ENCODE results near the gene KRTAP10-5. TPM values are rescaled to one million over a fixed set of nuclear protein-coding genes. Genes with fewer than 3 reads are reported as not detected.
"Not testable (repeated sequence)": the region's sequence is repeated elsewhere in the genome, so short reads cannot be mapped to it uniquely, and the experiment has no call there.

The KRTAP10-5 gene, protein sequence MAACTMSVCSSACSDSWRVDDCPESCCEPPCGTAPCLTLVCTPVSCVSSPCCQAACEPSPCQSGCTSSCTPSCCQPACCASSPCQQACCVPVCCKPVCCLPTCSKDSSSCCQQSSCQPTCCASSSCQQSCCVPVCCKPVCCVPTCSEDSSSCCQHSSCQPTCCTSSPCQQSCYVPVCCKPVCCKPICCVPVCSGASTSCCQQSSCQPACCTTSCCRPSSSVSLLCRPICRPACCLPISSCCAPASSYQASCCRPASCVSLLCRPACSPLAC
- total RNA-seq = not detected in 2 replicates

- H3K9me3 ChIP-seq (ENCODE audit: low read depth, low read length); H3K36me3 ChIP-seq (ENCODE audit: insufficient read depth, low read length); H3K4me3 ChIP-seq (ENCODE audit: insufficient read depth, low read length); H3K4me2 ChIP-seq (ENCODE audit: insufficient read depth, low read length); H3K27ac ChIP-seq (ENCODE audit: low read depth, low read length); DNase-seq (ENCODE audit: insufficient read length, low spot score, missing footprints); H3K27me3 ChIP-seq (ENCODE audit: insufficient read depth, low read length); H4K20me1 ChIP-seq (ENCODE audit: insufficient read depth, low read length); H2AFZ ChIP-seq (ENCODE audit: low read length); H3K79me2 ChIP-seq (ENCODE audit: insufficient read depth, low read length); H3K4me1 ChIP-seq (ENCODE audit: insufficient read depth, low read length): not testable (repeated sequence)
Measured at GRCh38 chr21:44580231-44580821, at the start of gene KRTAP10-5. Gene KRTAP10-5 (minus strand): TSS chr21:44580604. CDS start chr21:44580578, 26 bp downstream.

- no peaks in the 10 kb centered on the region for H3K9me3 ChIP-seq (ENCODE audit: low read depth, low read length)
- H3K27ac ChIP-seq (ENCODE audit: low read depth, low read length) = no peak overlapping the region
- no peak for TF ChIP-seq CTCF (IDR thresholded peaks at IDR 0.05; ENCODE audit: extremely low read depth, low read depth, low read length)
- H3K4me2 ChIP-seq (ENCODE audit: insufficient read depth, low read length) = no peak overlapping the region
- no peak overlapping the region for H3K4me3 ChIP-seq (ENCODE audit: insufficient read depth, low read length)
- H3K27me3 ChIP-seq (ENCODE audit: insufficient read depth, low read length) = no peaks in the 10 kb centered on the region
- no peaks in the 10 kb centered on the region for H3K79me2 ChIP-seq (ENCODE audit: insufficient read depth, low read length)
- DNase-seq (ENCODE audit: insufficient read length, low spot score, missing footprints) = no peak
- H4K20me1 ChIP-seq (ENCODE audit: insufficient read depth, low read length) = no peaks in the 10 kb centered on the region
- H3K36me3 ChIP-seq (ENCODE audit: insufficient read depth, low read length) = no peaks in the 10 kb centered on the region
- H2AFZ ChIP-seq (ENCODE audit: low read length) = no peak overlapping the region
- H3K4me1 ChIP-seq (ENCODE audit: insufficient read depth, low read length) = no peaks in the 10 kb centered on the region
Measured at GRCh38 chr21:44628707-44629391, 48.4 kb upstream of the KRTAP10-5 start.

DNA sequence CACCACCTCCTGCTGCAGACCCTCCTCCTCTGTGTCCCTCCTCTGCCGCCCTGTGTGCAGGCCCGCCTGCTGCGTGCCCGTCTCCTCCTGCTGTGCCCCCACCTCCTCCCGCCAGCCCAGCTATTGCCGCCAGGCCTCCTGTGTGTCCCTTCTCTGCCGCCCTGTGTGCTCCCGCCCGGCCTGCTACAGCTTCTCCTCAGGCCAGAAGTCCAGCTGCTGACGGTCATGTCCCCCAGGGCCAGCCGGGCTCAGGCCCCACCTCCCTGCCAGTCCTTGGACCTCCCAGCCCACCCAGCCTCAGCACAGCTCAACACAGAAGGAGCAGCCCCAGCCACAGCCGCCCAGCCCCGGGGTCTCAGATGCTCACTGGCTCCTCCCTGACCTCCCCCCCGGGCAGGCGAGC is 47.4 kb upstream of the KRTAP10-5 start:
- H3K4me3 ChIP-seq (ENCODE audit: insufficient read depth, low read length); H2AFZ ChIP-seq (ENCODE audit: low read length); H3K36me3 ChIP-seq (ENCODE audit: insufficient read depth, low read length); H3K79me2 ChIP-seq (ENCODE audit: insufficient read depth, low read length); H3K4me1 ChIP-seq (ENCODE audit: insufficient read depth, low read length); H3K27ac ChIP-seq (ENCODE audit: low read depth, low read length); H4K20me1 ChIP-seq (ENCODE audit: insufficient read depth, low read length); H3K27me3 ChIP-seq (ENCODE audit: insufficient read depth, low read length); H3K9me3 ChIP-seq (ENCODE audit: low read depth, low read length); DNase-seq (ENCODE audit: insufficient read length, low spot score, missing footprints); H3K4me2 ChIP-seq (ENCODE audit: insufficient read depth, low read length): not testable (repeated sequence)

DNA sequence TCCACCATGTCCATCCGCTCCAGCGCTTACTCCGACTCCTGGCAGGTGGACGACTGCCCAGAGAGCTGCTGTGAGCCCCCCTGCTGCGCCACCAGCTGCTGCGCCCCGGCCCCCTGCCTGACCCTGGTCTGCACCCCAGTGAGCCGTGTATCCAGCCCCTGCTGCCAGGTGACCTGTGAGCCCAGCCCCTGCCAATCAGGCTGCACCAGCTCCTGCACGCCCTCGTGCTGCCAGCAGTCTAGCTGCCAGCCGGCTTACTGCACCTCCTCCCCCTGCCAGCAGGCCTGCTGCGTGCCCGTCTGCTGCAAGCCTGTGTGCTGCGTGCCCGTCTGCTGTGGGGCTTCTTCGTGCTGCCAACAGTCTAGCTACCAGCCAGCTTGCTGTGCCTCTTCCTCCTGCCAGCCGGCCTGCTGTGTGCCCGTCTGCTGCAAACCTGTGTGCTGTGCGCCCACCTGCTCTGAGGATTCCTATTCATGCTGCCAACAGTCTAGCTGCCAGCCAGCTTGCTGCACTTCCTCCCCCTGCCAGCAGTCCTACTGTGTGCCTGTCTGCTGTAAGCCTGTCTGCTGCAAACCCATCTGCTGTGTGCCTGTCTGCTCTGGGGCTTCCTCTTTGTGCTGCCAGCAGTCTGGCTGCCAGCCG is 46.9 kb upstream of the KRTAP10-5 start:
- H3K79me2 ChIP-seq (ENCODE audit: insufficient read depth, low read length); H4K20me1 ChIP-seq (ENCODE audit: insufficient read depth, low read length); H3K27me3 ChIP-seq (ENCODE audit: insufficient read depth, low read length); H3K27ac ChIP-seq (ENCODE audit: low read depth, low read length); DNase-seq (ENCODE audit: insufficient read length, low spot score, missing footprints); H2AFZ ChIP-seq (ENCODE audit: low read length); H3K4me3 ChIP-seq (ENCODE audit: insufficient read depth, low read length); H3K4me1 ChIP-seq (ENCODE audit: insufficient read depth, low read length); H3K36me3 ChIP-seq (ENCODE audit: insufficient read depth, low read length); H3K9me3 ChIP-seq (ENCODE audit: low read depth, low read length); H3K4me2 ChIP-seq (ENCODE audit: insufficient read depth, low read length): not testable (repeated sequence)

DNA sequence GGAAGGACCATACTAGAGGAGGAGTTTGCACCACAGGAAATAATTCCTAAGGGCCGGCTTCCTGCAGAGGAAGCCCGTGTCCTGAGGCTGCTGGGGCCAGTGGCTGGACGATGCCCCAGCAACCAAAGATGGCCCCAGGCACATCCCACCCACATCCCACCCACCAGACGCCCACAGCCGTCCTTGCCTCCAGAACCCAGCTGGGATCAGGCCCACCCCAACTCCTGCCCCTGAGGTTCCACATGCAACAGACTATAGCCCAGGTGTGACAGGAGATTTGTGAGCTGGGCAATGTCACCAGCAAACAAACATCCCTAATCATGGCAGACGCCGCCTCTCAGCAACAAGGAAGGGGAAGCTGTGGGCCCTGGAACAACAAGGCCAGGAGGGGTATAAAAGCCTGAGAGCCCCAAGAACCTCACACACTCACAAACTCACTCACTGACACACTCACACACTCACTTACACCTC is 46.3 kb upstream of the KRTAP10-5 start, which contains the start of gene KRTAP10-9:
Gene KRTAP10-9, plus strand, starts transcription at position 421 of the 471 bp plus-strand sequence. CDS start 79 bp downstream, outside the sequence.
- TF ChIP-seq CTCF (IDR thresholded peaks at IDR 0.05; ENCODE audit: extremely low read depth, low read depth, low read length) = no peak
- no peaks in the 10 kb centered on the region for H4K20me1 ChIP-seq (ENCODE audit: insufficient read depth, low read length)
- no peaks in the 10 kb centered on the region for H3K27me3 ChIP-seq (ENCODE audit: insufficient read depth, low read length)
- no peak within 1 kb of the TSS for H2AFZ ChIP-seq (ENCODE audit: low read length)
- no peak within 1 kb of the TSS for H3K4me2 ChIP-seq (ENCODE audit: insufficient read depth, low read length)
- no peak within 1 kb of the TSS for H3K27ac ChIP-seq (ENCODE audit: low read depth, low read length)
- H3K79me2 ChIP-seq (ENCODE audit: insufficient read depth, low read length) = no peaks in the 10 kb centered on the region
- no peak for DNase-seq (ENCODE audit: insufficient read length, low spot score, missing footprints)
- H3K9me3 ChIP-seq (ENCODE audit: low read depth, low read length) = no peaks in the 10 kb centered on the region
- no peaks in the 10 kb centered on the region for H3K36me3 ChIP-seq (ENCODE audit: insufficient read depth, low read length)
- H3K4me1 ChIP-seq (ENCODE audit: insufficient read depth, low read length) = no peaks in the 10 kb centered on the region
- no peak within 1 kb of the TSS for H3K4me3 ChIP-seq (ENCODE audit: insufficient read depth, low read length)
